ENCODE results near the gene PTGR2.
A peak's percentile ranks its signal among the peaks of the same experiment; 100 is the strongest.
"Not testable (repeated sequence)": the region's sequence is repeated elsewhere in the genome, so short reads cannot be mapped to it uniquely, and the experiment has no call there.

The PTGR2 gene

DNA sequence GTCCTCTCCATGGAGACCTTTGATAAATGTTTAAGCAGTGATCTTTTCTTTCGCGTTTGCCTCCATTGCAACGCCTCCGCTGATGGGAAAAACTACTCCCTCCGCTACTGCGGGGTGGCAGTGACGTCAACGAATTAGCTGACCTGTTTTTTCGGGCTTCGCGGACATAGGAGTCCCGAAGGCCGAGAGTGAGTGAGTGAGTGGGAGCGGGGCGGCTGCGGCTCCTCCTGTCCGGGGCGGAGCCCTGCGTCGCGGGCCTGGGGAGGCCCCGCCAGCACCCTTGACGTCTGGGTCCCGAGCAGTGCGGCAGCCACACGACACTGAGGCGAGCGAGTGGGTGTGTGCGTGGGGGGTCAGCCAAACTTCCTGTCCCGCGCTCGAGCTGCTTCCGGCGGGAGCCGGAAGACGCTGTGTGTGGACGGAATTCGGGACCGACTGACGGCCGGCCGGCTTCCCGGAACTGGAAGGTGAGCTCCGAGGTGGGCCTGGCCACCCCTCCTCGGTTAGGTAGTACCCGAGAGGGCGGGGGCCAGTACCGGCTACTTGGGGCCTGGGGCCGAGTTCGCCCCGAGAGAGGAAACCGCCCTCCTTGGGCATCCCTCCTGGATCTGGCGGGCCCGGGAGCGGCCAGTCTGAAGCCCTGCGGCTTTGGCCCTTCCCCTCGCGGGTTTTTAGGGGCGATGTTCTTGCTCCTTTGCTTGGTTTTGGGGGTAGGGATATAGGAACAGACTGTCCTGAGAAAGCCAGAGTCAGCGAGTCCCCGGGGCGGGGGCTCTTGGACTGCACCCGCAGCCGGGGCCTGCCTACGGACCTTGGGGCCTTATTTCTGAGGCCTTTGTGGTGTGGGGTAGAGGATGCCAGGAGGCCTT is 35.1 kb downstream of the PTGR2 start, which contains the start of gene ZNF410:
Gene ZNF410, plus strand, starts transcription at position 411 of the 869 bp plus-strand sequence. CDS start 5,317 bp downstream, outside the sequence.
- peak; percentile 88 for DNase-seq (ENCODE audit: low spot score)

DNA sequence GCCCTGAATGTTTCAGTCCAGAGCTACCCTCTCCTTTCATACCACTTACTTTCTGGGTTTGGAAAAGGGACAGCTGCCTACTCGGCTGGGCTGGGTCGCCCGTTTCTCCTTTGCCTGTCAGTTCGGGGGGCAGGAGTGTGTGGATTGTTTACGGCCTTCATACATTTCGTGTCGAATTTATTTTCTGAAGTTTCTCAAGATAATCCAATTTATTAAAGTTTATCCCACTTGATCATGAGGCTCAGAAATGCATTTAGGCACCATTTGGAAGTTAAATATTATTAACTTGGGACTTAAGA is 35.6 kb downstream of the PTGR2 start:
- DNase-seq (ENCODE audit: low spot score) = no peak

DNA sequence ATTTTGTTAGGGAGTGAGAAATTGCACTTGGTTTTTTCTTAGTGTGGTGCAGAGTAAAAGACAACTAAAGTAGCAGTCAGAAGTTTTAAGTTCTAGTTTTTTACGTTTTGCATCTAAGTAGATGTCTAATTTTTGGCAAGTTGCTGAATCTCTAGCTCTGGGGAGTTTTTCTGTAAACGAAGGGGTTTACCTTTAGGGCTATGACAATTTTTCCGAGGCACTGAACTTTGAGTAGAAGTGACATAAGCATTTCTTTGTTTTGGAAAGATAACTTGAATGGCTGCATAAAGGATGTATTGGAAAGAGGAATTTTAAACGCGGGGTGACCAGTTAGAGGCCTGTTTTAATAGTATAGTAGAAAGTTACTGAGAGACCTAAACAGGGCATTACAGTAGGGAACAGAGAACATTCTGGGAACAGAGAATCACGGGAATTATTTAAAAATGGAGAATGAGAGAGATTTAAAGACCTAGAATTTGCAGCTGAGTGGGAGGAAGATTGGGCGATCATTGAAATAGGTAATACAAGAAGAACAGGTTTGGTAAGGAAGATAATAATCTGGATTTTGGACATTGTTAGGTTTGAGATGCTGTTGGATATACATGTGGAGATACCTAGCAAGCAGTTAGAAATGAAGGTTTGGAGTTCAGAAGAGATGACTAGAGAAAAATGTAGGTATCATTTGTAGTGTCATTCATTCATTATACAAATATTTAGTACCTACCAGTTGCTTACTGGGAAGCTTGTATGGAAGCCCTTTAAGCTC is 36.2 kb downstream of the PTGR2 start:
- DNase-seq (ENCODE audit: low spot score) = peak; percentile 16

DNA sequence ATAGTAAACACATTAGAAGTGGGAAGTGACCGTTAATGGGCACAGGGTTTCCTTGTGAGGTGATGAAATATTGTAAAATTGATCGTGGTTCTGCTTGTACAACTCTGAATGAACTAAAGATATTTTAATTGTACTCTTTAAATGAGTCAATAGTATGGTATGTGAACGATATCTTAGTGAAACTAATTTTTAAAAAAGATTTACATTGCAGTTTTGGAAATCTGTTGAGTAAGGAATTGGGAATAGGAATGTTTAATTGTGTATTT is 36.8 kb downstream of the PTGR2 start:
- no peak for DNase-seq (ENCODE audit: low spot score)

DNA sequence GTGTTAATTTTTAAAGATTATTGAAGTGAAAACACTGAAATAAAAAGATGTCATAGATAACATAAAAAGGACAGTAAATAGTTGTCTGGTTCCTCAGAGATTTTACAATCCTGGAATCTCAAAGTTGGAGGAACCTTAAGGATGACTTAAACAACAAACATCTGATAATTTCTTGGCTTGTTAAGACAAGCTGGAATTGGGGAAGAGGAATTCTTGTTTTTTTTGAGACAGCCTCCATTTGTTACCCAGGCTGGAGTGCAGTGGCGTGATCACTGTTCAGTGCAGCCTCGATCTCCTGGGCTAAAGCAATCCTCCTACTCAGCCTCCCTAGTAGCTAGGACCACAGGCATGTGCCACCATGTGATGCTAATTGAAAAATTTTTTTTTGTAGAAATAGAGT is 37.3 kb downstream of the PTGR2 start:
- no peak for DNase-seq (ENCODE audit: low spot score)

DNA sequence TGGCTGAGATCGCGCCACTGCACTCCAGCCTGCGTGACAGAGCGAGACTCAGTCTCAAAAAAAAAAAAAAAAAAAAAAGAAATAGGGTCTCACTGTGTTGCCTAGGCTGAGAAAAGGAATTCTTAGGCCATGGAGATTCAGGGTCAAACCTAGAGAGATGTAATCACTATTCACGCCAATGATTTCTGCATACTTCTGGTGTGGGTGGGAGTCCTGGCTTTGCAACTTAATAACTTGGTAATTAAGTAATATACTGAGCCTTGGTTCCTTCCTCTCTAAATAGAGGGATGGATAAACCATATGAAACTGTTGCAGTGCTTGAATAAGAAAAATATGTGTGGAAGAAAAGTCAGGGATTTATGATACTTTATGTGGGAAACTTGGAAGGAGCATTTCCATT is 37.7 kb downstream of the PTGR2 start:
- DNase-seq (ENCODE audit: low spot score) = no peak

DNA sequence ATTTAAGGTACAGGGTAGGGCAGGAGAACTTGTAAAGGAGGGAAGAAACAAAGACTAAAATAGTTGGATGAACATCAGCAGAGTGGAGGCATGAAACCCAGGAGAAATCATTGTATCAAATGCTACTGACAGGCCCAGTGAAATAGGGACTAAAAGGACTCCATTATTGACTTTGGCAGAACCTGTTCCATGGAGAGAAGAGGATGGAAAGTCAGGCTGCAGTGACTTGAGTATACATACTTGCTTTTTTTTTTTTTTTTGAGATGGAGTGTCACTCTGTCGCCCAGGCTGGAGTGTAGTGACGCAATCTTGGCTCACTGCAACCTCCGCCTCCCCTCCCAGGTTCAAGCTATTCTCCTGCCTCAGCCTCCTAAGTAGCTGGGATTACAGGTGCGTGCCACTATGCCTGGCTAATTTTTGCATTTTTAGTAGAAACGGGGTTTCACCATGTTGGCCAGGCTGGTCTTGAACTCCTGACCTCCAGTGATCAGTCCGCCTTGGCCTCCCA is 42.6 kb downstream of the PTGR2 start:
- not testable (repeated sequence) for DNase-seq (ENCODE audit: low spot score)

DNA sequence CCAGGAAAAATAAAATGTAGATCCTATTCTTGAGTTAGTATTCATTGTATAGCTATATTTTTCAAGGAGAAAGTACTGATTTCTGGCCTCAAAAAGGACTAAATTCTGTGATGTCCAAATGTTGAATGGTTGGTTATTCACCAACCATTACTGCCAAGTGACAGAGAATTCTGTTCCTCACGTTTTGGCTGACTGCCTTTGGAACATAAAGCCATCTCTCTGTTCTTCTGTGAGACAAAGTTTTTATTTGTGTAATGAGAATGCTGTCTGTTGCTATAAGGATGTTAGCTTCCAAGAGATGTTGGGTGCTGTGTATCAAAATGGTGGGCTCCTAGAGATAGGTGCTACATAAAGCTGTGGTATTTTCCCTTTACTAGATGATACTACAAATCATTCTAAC is 44.3 kb downstream of the PTGR2 start:
- DNase-seq (ENCODE audit: low spot score) = no peak

DNA sequence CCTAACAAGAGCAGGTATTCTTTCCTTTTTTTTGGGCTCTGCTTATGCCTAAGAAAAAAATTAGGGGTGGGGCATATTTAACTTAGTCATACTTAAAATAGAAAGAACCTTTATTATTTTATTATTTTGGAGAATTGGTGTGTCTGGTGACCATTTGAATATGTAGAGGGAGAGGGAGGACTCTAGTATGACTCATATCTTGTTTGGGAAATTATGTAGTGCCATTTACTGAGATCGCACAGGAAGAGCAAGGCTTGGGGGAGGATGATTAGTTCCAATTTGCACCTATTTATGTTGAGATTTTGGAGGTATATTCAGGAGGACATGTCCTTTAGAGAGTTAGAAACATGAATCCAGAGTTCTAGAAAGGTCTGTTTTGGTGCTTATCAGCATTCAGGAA is 44.9 kb downstream of the PTGR2 start:
- DNase-seq (ENCODE audit: low spot score) = no peak

DNA sequence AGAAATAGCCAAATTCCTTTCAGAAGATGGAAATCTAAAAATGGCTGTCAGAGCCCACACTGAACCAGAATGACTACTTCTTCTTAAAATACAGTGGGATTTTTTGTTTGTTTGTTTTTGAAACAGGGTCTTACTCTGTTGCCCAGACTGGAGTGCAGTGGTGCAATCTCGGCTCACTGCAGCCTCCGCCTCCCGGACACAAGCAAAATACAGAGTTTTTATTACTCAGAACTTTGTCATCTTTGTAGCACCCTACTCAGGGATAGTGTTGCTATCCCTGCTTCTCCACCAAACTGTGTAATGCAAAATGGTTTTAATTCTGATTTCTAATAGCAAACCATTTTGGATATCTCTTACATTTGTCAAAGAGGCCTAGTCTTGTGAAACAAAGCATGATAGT is 51.4 kb downstream of the PTGR2 start:
- no peak for DNase-seq (ENCODE audit: low spot score)

DNA sequence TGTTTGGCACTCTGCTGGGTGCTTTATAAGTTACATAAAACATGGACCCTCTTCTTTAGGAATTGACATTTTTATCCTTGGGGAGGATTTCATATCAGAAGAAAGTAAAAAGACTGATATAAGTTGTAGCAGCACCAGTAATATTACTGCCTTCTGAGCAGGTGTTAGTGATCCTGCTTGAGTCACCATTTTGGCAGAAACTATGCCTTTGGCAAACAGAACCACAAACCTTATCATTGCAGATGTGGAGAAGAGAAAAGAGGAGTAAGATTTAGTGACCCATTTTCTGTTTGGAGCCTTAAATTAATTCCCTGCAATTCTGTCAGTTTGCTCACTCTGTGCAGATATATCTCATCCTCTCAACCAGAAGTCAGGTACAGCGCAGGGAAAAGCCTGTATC is 58.0 kb downstream of the PTGR2 start:
- DNase-seq (ENCODE audit: low spot score) = no peak

DNA sequence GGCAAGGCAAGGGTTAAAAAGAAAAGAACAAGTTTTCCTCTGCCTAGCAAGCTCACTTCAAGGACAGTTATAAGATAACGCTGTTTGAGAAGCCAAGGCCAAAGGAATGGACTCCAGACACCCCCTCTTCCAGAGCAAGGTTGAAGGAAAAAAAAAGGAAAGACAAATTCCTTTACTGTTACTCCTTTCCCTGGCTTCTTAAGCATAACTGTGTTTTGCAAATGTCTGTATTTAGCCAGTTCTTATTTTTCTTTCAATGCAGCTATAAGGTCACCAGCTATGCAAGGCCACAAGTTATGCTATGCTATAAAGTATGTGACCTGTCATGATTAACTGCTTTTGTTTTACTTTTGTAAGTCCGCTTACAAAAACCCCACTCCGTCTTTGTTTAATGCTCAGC is 61.6 kb downstream of the PTGR2 start:
- DNase-seq (ENCODE audit: low spot score) = no peak

DNA sequence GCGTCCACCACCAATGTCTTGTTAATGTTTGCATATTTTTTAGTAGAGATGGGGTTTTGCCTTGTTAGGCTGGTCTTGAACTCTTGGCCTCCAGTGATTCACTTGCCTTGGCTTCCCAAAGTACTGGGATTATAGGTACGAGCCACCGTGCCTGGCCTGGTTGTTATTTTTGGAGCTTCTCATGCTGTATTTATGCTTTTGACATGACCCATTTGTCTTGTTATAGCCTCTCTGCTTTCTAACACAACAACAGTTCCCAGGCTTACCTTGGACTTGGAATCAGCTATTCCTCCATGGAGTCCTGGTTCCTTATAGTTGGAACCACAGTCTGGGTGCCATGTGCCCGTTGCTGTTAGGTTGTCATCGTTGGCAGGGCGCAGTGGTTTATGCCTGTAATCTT is 64.7 kb downstream of the PTGR2 start:
- DNase-seq (ENCODE audit: low spot score) = no peak

DNA sequence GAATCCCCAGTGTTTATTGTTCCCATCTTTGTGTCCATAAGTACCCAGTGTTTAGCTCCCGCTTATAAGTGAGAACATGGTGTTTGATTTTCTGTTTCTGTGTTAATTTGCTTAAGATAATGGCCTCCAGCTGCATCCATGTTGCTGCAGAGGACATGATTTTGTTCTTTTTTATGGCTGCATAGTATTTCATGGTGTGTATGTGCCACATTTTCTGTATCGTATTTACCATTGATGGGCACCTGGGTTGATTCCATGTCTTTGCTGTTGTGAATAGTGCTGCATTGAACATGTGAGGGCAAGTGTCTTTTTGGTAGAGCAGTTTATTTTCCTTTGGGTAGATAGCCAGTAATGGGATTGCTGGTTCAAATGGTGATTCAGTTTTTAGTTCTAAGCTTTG is 67.8 kb downstream of the PTGR2 start:
- not testable (repeated sequence) for DNase-seq (ENCODE audit: low spot score)

DNA sequence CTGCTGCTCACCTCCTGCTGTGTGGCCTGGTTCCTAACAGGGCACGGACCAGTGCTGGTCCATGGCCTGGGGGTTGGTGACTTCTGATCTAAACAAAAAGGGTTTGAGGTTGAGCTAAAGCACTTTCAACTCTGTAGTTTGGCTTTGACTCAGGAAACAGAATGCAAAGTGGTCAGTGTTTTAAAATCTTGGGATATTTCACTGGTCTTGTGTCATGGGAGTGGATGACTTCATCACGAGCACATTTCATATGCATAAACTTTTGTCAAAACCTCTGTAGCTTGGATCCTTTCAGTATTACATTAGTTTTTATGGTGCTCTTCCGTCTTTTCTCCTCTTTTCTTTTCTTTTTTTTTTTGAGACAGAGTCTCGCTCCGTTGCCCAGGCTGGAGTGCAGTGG is 72.7 kb downstream of the PTGR2 start:
- no peak for DNase-seq (ENCODE audit: low spot score)

Data from hematopoietic multipotent progenitor cell treated with erythropoietin and hydrocortisone succinate and interleukin-3 and kit ligand, for 17 days (in vitro differentiated cells).